GM12891 (cell line): ENCODE data around the gene SSU72.
"Not testable (repeated sequence)": the region's sequence is repeated elsewhere in the genome, so short reads cannot be mapped to it uniquely, and the experiment has no call there.

ENCODE experiments used
- PAX5 ChIP-seq: IDR thresholded peaks from 2 replicates; pipeline ENCODE4 v1.6.1; 2011; ENCODE audit warnings: low read length, moderate library complexity, mild to moderate bottlenecking; ENCODE audit not compliant: insufficient read depth, severe bottlenecking
- POLR2A ChIP-seq: IDR thresholded peaks from 2 replicates; pipeline ENCODE4 v1.6.1; 2011; ENCODE audit warnings: low read depth, low read length, control low read depth
- POLR2AphosphoS5 ChIP-seq: IDR thresholded peaks from 2 replicates; pipeline ENCODE4 v1.6.1; 2011; ENCODE audit warnings: low read depth, low read length, control low read depth
- POU2F2 ChIP-seq: IDR thresholded peaks from 2 replicates; pipeline ENCODE4 v1.6.1; 2011; ENCODE audit warnings: low read depth, mild to moderate bottlenecking, control low read depth, low read length, moderate library complexity
- TAF1 ChIP-seq: IDR thresholded peaks from 2 replicates; pipeline ENCODE4 v1.6.1; 2011; ENCODE audit warnings: low read depth, low read length, control low read depth

DNA sequence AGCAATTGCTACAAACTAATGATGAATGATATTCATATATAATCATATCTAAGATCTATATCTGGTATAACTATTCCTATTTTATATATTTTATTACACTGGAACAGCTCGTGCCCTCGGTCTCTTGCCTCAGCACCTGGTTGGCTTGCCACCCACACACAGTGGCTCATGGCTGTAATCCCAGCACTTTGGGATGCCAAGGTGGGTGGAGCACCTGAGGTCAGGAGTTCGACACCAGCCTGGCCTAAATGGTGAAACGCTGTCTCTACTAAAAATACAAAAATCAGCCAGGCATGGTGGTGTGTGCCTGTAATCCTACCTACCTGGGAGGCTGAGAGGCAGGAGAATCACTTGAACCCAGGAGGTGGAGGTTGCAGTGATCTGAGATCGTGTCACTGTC is 68.9 kb downstream of the SSU72 start:
- not testable (repeated sequence) for TF ChIP-seq PAX5, POLR2AphosphoS5, POLR2A, POU2F2, TAF1
